HG02885 (cell line): ENCODE measurements around the gene PM20D1.

Experiments
- ATAC-seq: cut with Tn5 transposase; IDR thresholded peaks from one replicate; pipeline ENCODE4 v1.9.1; 2021; ENCODE audit warnings: mild to moderate bottlenecking; ENCODE audit not compliant: unreplicated experiment, poor library complexity

PM20D1 gene

GRCh38 chr1:205783433-205783795 lies 66.5 kb downstream of the PM20D1 start:
- ATAC-seq = no peak

- no peak for ATAC-seq
Measured at GRCh38 chr1:205782627-205783432, 67.1 kb downstream of the PM20D1 start.

- no peak for ATAC-seq
Measured at GRCh38 chr1:205780335-205780734, 69.6 kb downstream of the PM20D1 start.
